Psoas muscle (tissue), 8 donors: ENCODE results near the gene CCDC141. TPM values are rescaled to one million over a fixed set of nuclear protein-coding genes. Genes with fewer than 3 reads are reported as not detected.
"Not testable (repeated sequence)": the region's sequence is repeated elsewhere in the genome, so short reads cannot be mapped to it uniquely, and the experiment has no call there.

Experiments
- ATAC-seq, 4 donors: fragments of 200-7000 bp; cut with Tn5 transposase; one replicate each; pipeline ENCODE4 v1.9.1; 2020; ENCODE audit warnings: moderate library complexity in 3 of 4, mild to moderate bottlenecking in 2 of 4
- DNase-seq, 2 donors: peaks; one replicate each; pipeline ENCODE4 v3.0.0-alpha.2; 2020
- H3K27ac ChIP-seq: fragments of 200-600 bp; one replicate; pipeline ENCODE4 v1.8.0; 2022
- H3K27me3 ChIP-seq, 3 donors: fragments of 200-600 bp in 1 of 3; one replicate each; pipeline versions ENCODE4 v1.6.1 to v1.8.0; 2013 to 2022; ENCODE audit warnings: low read length in 2 of 3, mild to moderate bottlenecking in 2 of 3, moderate library complexity in 1 of 3; ENCODE audit not compliant: insufficient read depth in 3 of 3
- H3K36me3 ChIP-seq, 2 donors: fragments of 200-600 bp in 1 of 2; one replicate each; pipeline versions ENCODE4 v1.6.1 to v1.8.0; 2013 to 2022; ENCODE audit warnings: low read depth in 1 of 2, mild to moderate bottlenecking in 1 of 2, moderate library complexity in 1 of 2; ENCODE audit not compliant: insufficient read depth in 1 of 2
- H3K4me1 ChIP-seq: fragments of 200-600 bp; one replicate; pipeline ENCODE4 v1.8.0; 2022
- H3K4me3 ChIP-seq: fragments of 200-600 bp; one replicate; pipeline ENCODE4 v1.8.0; 2022; ENCODE audit warnings: mild to moderate bottlenecking
- H3K9me3 ChIP-seq: fragments of 200-600 bp; one replicate; pipeline ENCODE4 v1.8.0; 2022
- WGBS, 3 donors: extraction: QIAGEN DNeasy Blood & Tissue Kit; methylation state at CpG; one replicate each; pipeline versions ENCODE4 v1.1.6 to v1.1.7; 2013; 5-methylcytosine and 5-hydroxymethylcytosine counted together
- intact Hi-C, 2 donors: fragments of 100-400 bp; cut with DNase I; formaldehyde crosslinking; loops; one replicate each; pipeline versions ENCODE4 v1.11.0 to v1.14.2; 2022
- polyA plus RNA-seq, 3 donors: library from polyadenylated mRNA; stranded (reverse); fragments of 200-250 nt; gene quantifications; one replicate each; pipeline ENCODE4 v1.2.3, GENCODE V29; 2013
- total RNA-seq, 4 donors: library from RNA; stranded (reverse); fragmentation: NEBNext Ultra II Directional in 2 of 4; extraction: Animal tissue kit (Norgen Biotek cat#: 25700) in 2 of 4; gene quantifications; one replicate each; pipeline versions ENCODE4 v1.2.1 to v1.2.4, GENCODE V29; 2021 to 2023
- TF ChIP-seq, protein P1 (sequence below): fragments of 200-600 bp; IDR thresholded peaks from one replicate; pipeline ENCODE4 v1.8.0; 2022; ENCODE audit warnings: antibody characterized with exemption
- donor health status: healthy with polysubstance abuse.
- donor health status: DM: no; HTN: no; CAD: no; lungs with moderate emphysema.
- donor health status: Bipolar disorder and iron deficiency.
- donor health status: healthy.
- donor health status: DM: yes; HTN: yes; CAD: no.
- donor health status: DM: no; HTN: no; CAD: no.
- donor health status: DM: no; HTN: no; CAD: no.
- donor health status: DM: yes; HTN: yes; CAD: no.

Gene CCDC141
- total and polyA plus RNA-seq, 7 donors: 0.82 to 14.9 (median 5.9) TPM

DNA sequence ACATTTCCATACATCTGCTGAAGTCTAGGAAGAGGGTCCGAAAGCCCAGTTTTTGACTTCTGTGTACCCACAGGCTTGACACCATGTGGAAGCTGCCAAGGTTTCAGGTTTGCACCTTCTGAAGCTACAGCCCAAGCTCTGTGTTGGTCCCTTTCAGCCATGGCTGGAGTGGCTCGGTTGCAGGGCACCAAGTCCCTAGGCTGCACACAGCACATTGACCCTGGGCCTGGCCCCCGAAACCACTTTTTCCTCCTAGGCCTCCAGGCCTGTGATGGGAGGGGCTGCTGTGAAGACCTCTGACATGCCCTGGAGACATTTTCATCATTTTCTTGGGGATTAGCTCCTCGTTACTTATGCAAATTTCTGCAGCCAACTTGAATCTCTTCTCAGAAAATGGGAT is 55.7 kb downstream of the CCDC141 start:
- ATAC-seq (no peak), DNase-seq (no peak)
- WGBS, 3 donors: 80 to 87% (median 85%) methylated on average over 4 of the region's 4 CpGs
- H3K4me3 ChIP-seq: no peak overlapping the region
- TF ChIP-seq, protein P1, sequence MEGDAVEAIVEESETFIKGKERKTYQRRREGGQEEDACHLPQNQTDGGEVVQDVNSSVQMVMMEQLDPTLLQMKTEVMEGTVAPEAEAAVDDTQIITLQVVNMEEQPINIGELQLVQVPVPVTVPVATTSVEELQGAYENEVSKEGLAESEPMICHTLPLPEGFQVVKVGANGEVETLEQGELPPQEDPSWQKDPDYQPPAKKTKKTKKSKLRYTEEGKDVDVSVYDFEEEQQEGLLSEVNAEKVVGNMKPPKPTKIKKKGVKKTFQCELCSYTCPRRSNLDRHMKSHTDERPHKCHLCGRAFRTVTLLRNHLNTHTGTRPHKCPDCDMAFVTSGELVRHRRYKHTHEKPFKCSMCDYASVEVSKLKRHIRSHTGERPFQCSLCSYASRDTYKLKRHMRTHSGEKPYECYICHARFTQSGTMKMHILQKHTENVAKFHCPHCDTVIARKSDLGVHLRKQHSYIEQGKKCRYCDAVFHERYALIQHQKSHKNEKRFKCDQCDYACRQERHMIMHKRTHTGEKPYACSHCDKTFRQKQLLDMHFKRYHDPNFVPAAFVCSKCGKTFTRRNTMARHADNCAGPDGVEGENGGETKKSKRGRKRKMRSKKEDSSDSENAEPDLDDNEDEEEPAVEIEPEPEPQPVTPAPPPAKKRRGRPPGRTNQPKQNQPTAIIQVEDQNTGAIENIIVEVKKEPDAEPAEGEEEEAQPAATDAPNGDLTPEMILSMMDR: no peak
- no peaks in the 10 kb centered on the region for H3K9me3 ChIP-seq
- peaks cover 4% of the 10 kb centered on the region for H3K4me1 ChIP-seq
- no peaks in the 10 kb centered on the region for H3K36me3 ChIP-seq
- H3K27ac ChIP-seq: no peak overlapping the region
- H3K27me3 ChIP-seq: no peaks in the 10 kb centered on the region
- intact Hi-C loops: no loop called here

DNA sequence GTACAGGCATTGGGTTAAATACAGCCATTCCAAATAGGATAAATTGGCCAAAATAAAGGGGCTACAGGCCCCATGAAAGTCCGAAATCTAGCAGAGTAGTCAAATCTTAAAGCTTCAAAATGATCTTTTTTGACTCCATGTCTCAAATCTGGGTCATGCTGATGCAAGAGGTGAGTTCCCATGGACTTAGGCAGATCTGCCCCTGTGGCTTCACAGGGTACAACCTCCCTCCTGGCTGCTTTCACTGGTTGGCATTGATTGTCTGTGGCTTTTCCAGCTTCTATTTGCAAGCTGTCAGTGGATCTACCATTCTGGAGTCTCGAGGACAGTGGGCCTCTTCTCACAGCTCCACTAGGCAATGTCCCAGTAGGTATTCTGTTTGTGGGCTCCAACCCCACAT is 56.1 kb downstream of the CCDC141 start:
- Histone ChIP-seq H3K4me1 (peaks cover 4% of the 10 kb centered on the region), H3K27ac (no peak overlapping the region), H3K27me3 (no peaks in the 10 kb centered on the region), H3K36me3 (no peaks in the 10 kb centered on the region), H3K9me3 (no peaks in the 10 kb centered on the region), H3K4me3 (no peak overlapping the region)
- ATAC-seq (no peak), DNase-seq (no peak)
- WGBS, 3 donors: 77 to 83% (median 80%) methylated on average over 2 of the region's 2 CpGs
- TF ChIP-seq, protein P1: no peak
- intact Hi-C loops: no loop called here

DNA sequence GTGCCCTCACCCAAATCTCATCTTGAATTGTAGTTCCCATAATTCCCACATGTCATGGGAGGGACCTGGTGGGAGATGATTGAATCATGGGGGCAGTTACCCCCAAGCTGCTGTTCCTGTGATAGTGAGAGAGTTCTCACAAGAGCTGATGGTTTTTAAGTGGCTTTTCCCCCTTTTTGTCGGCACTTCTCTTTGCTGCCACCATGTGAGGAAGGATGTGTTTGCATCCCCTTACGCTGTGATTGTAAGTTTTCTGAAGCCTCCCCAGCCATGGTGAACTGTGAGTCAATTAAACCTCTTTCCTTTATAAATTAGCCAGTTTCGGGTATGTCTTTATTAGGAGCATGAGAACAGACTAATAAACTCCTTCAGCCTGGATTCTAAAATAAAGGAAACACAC is 57.2 kb downstream of the CCDC141 start:
- H3K9me3 ChIP-seq, H3K27me3 ChIP-seq, H3K4me3 ChIP-seq, ATAC-seq, H3K36me3 ChIP-seq, H3K27ac ChIP-seq, H3K4me1 ChIP-seq, DNase-seq, intact Hi-C loops: not testable (repeated sequence)
- 78 to 86% (median 83%) methylated on average over 3 of the region's 3 CpGs for WGBS, 3 donors

DNA sequence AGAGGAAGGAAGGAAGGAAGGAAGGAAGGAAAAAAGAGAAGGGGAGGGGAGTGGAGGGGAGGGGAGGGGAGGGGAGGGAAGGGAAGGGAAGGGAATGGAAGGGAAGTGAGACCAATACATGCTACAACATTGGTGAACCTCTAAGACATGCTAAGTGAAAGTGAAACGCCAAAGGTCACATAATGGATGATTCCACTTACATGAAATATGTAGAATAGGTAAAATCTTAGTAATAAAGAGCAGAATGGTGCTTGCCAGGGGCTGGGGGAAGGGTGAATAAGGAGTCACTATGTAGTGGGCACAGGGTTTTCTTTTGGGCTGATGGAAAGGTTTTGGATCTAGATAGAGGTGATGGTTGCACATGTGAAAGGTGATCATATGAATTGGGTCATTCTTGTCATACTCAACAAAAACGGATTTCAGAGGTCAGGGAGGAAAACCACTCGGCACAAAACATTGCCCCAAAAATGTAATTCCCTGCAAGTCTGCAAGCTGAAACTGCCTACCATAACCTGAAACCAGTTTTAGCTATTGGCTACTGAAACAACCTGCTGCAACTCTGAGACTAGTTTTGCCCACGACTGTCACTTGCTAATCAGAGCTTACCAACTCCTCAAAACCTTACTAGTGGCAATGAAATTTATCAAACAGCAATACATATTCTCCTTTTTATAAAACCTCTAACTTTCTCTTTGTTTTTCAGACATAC is 59.2 kb downstream of the CCDC141 start:
- Histone ChIP-seq H3K4me1 (peaks cover 4% of the 10 kb centered on the region), H3K9me3 (no peaks in the 10 kb centered on the region), H3K27ac (no peak overlapping the region), H3K36me3 (no peaks in the 10 kb centered on the region), H3K27me3 (no peaks in the 10 kb centered on the region), H3K4me3 (no peak overlapping the region)
- TF ChIP-seq, protein P1: no peak
- ATAC-seq: no peak
- no peak for DNase-seq
- intact Hi-C loops: no loop called here
- WGBS, 3 donors: 69 to 77% (median 72%) methylated on average over 4 of the region's 4 CpGs

DNA sequence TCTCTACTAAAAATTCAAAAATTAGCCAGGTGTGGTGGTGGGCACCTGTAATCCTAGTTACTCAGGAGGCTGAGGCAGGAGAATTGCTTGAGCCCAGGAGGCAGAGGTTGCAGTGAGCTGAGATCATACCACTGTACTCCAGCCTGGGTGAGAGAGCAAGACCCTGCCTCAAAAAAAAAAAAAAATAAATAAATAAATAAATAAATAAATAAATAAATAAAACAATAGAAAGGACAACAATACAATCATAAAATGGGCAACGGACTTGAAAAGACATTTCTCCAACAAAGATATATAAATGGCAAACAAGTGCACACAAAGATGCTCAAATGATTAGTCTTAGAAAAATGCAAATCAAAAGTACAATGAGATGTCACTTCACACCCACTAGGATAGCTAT is 60.5 kb downstream of the CCDC141 start:
- H3K36me3 ChIP-seq, ATAC-seq, H3K9me3 ChIP-seq, H3K4me1 ChIP-seq, DNase-seq, H3K27ac ChIP-seq, intact Hi-C loops, H3K27me3 ChIP-seq, H3K4me3 ChIP-seq: not testable (repeated sequence)
- 35 to 97% (median 92%) methylated on average over 1 of the region's 1 CpG for WGBS, 3 donors

DNA sequence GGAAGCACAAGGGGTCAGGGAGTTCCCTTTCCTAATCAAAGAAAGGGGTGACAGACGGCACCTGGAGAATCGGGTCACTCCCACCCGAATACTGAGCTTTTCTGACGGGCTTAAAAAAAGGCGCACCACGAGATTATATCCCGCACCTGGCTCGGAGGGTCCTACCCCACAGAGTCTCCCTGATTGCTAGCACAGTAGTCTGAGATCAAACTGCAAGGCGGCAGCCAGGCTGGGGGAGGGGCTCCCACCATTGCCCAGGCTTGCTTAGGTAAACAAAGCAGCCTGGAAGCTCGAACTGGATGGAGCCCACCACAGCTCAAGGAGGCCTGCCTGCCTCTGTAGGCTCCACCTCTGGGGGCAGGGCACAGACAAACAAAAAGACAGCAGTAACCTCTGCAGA is 67.3 kb downstream of the CCDC141 start:
- ATAC-seq, DNase-seq, H3K36me3 ChIP-seq, H3K4me3 ChIP-seq, H3K27me3 ChIP-seq, H3K9me3 ChIP-seq, H3K27ac ChIP-seq, intact Hi-C loops, H3K4me1 ChIP-seq: not testable (repeated sequence)
- 78 to 93% (median 90%) methylated on average over 6 to 10 of the region's 10 CpGs for WGBS, 3 donors
